Measurements from ENCODE around the gene SARS1. TPM values are rescaled to one million over a fixed set of nuclear protein-coding genes. Genes with fewer than 3 reads are reported as not detected.
"Not testable (repeated sequence)": the region's sequence is repeated elsewhere in the genome, so short reads cannot be mapped to it uniquely, and the experiment has no call there.

SARS1 gene
- total RNA-seq, 2 donors from 2014 or later = 117 to 155 TPM

- ATAC-seq = no peak
- intact Hi-C loops (cut with DNase I, micrococcal nuclease) = no loop called here
- no peak for DNase-seq
These were observed 68.2 kb downstream of the SARS1 start for GRCh38 chr1:109281680-109282496.

- intact Hi-C loops (cut with DNase I, micrococcal nuclease) = no loop called here
- ATAC-seq (peak; percentile 14), DNase-seq (no peak)
These were observed 68.8 kb downstream of the SARS1 start for GRCh38 chr1:109282497-109282951.

- intact Hi-C loops (cut with DNase I, micrococcal nuclease) = no loop called here
- DNase-seq (peak; percentile 97 to 98), ATAC-seq (peak; percentile 99)
These were observed 69.4 kb downstream of the SARS1 start, which contains the start of gene PSRC1 for GRCh38 chr1:109282952-109283747. Gene PSRC1, minus strand, starts transcription at chr1:109283145.

- ATAC-seq = peak; percentile 27
- intact Hi-C loops (cut with DNase I, micrococcal nuclease) = no loop called here
These were observed 70.3 kb downstream of the SARS1 start for GRCh38 chr1:109283748-109284600.

GRCh38 chr1:109286762-109287161, 73.0 kb downstream of the SARS1 start:
- ATAC-seq; intact Hi-C loops (cut with DNase I, micrococcal nuclease); DNase-seq: not testable (repeated sequence)

More at GRCh38 chr1:109283748-109284600, 70.3 kb downstream of the SARS1 start:
- DNase-seq = no peak

Other genes with a start within 250 kb of the SARS1 start
- 1 to 10 TPM; 7.8 to 8.7 TPM for gene WDR47, start 171.8 kb upstream of the SARS1 start, total RNA-seq
- gene TAF13, start 137.9 kb upstream of the SARS1 start, total RNA-seq = 10 to 100 TPM; 45.5 to 48.1 TPM
- gene TMEM167B, start 123.2 kb upstream of the SARS1 start, total RNA-seq = 10 to 100 TPM; 41.2 to 48.2 TPM
- 100 to 1,000 TPM in 1 of 2 donors, 10 to 100 TPM in 1; 96.7 to 121 TPM for gene ELAPOR1, start 99.8 kb upstream of the SARS1 start, total RNA-seq
- gene CELSR2, start 35.6 kb downstream of the SARS1 start, total RNA-seq = 1 to 10 TPM; 3.9 to 4.5 TPM
- gene PSRC1, start 69.2 kb downstream of the SARS1 start, total RNA-seq = 1 to 10 TPM; 3.1 to 6.1 TPM
- not detected for gene MYBPHL, start 93.1 kb downstream of the SARS1 start, total RNA-seq
- 100 to 1,000 TPM; 123 to 124 TPM for gene SORT1, start 184.0 kb downstream of the SARS1 start, total RNA-seq
- 10 to 100 TPM; 76.3 to 92.1 TPM for gene PSMA5, start 212.5 kb downstream of the SARS1 start, total RNA-seq

All from left colon (tissue), 2 donors.